Stimulated activated naive B cell treated with anti-CD40 and anti-IgM and Interleukin-4, amounts not matched to agents 10 μg/mL and 1 μg/mL and 100 μg/mL, for 72 hours (primary cell): ENCODE measurements around the gene OR1J1.

ENCODE experiments used
- ATAC-seq, 2 donors: fragments of 150-1000 bp; cut with Tn5 transposase; replicated peaks; 2 replicates each; pipeline ENCODE4 v1.10.0; 2021; ENCODE audit warnings: moderate library complexity in 1 of 2
- DNase-seq: peaks from one replicate; pipeline ENCODE4 v3.0.0; 2021
- H3K27ac Mint-ChIP-seq: one replicate; pipeline ENCODE4 v1.8.0; 2022; ENCODE audit warnings: mild to moderate bottlenecking, mixed read lengths
- H3K27me3 Mint-ChIP-seq, 2 donors: one replicate each; pipeline ENCODE4 v1.8.0; 2022; ENCODE audit warnings: mixed read lengths in 2 of 2
- H3K36me3 Mint-ChIP-seq, 2 donors: one replicate each; pipeline ENCODE4 v1.8.0; 2022; ENCODE audit warnings: mixed read lengths in 2 of 2, mild to moderate bottlenecking in 1 of 2
- H3K4me1 Mint-ChIP-seq, 2 donors: one replicate each; pipeline ENCODE4 v1.8.0; 2022; ENCODE audit warnings: mixed read lengths in 2 of 2, mild to moderate bottlenecking in 1 of 2
- H3K4me3 Mint-ChIP-seq, 2 donors: one replicate each; pipeline ENCODE4 v1.8.0; 2022; ENCODE audit warnings: mild to moderate bottlenecking in 2 of 2, mixed read lengths in 2 of 2, moderate library complexity in 1 of 2
- H3K9me3 Mint-ChIP-seq, 2 donors: one replicate each; pipeline ENCODE4 v1.8.0; 2022; ENCODE audit warnings: mixed read lengths in 2 of 2, mild to moderate bottlenecking in 1 of 2

OR1J1 gene

GRCh38 chr9:122464633-122465567, 12.8 kb downstream of the OR1J1 start:
- Mint-ChIP-seq H3K27ac (peak overlapping the region; percentile 81), H3K9me3 (peaks cover 4 to 5% of the 10 kb centered on the region in 2 donors)
- ATAC-seq, result peak; percentile 88 to 90

GRCh38 chr9:122463828-122464632, 13.7 kb downstream of the OR1J1 start:
- Mint-ChIP-seq H3K27me3 (peaks cover 37 to 41% of the 10 kb centered on the region in 2 donors), H3K27ac (peak overlapping the region; percentile 81), H3K4me1 (peaks cover 3 to 6% of the 10 kb centered on the region in 2 donors), H3K36me3 (peaks cover 0 to 3% of the 10 kb centered on the region in 2 donors), H3K9me3 (peaks cover 3 to 4% of the 10 kb centered on the region in 2 donors), H3K4me3 (peak overlapping the region; percentile 46 to 70)
- peak; percentile 10 for DNase-seq
- peak; percentile 66 to 74 for ATAC-seq

More at GRCh38 chr9:122464633-122465567, 12.8 kb downstream of the OR1J1 start:
- H3K4me3 Mint-ChIP-seq, result peak overlapping the region; percentile 85 to 89
- DNase-seq, result peak; percentile 63
- H3K4me1 Mint-ChIP-seq, result peaks cover 3 to 6% of the 10 kb centered on the region in 2 donors
- peaks cover 44 to 49% of the 10 kb centered on the region in 2 donors for H3K27me3 Mint-ChIP-seq
- peaks cover 0 to 6% of the 10 kb centered on the region in 2 donors for H3K36me3 Mint-ChIP-seq

GRCh38 chr9:122457787-122458186, 19.9 kb downstream of the OR1J1 start:
- no peak overlapping the region for H3K27ac Mint-ChIP-seq
- peaks cover 35 to 57% of the 10 kb centered on the region in 2 donors for H3K27me3 Mint-ChIP-seq
- ATAC-seq (no peak), DNase-seq (no peak)
- H3K4me1 Mint-ChIP-seq, result peaks cover 0 to 4% of the 10 kb centered on the region in 2 donors
- H3K9me3 Mint-ChIP-seq, result peaks cover 4 to 5% of the 10 kb centered on the region in 2 donors
- H3K36me3 Mint-ChIP-seq, result peaks cover 0 to 3% of the 10 kb centered on the region in 2 donors
- no peak overlapping the region for H3K4me3 Mint-ChIP-seq

GRCh38 chr9:122456123-122456522, 21.6 kb downstream of the OR1J1 start:
- H3K36me3 Mint-ChIP-seq, result no peaks in the 10 kb centered on the region
- peaks cover under 1 to 4% of the 10 kb centered on the region in 2 donors for H3K9me3 Mint-ChIP-seq
- no peak for ATAC-seq
- no peak overlapping the region for H3K27ac Mint-ChIP-seq
- peaks cover 0 to 5% of the 10 kb centered on the region in 2 donors for H3K4me1 Mint-ChIP-seq
- H3K4me3 Mint-ChIP-seq, result no peak overlapping the region
- DNase-seq, result no peak
- peaks cover 24 to 40% of the 10 kb centered on the region in 2 donors for H3K27me3 Mint-ChIP-seq

- Mint-ChIP-seq H3K27me3 (peaks cover 12 to 26% of the 10 kb centered on the region in 2 donors), H3K4me1 (peaks cover 0 to 5% of the 10 kb centered on the region in 2 donors), H3K36me3 (no peaks in the 10 kb centered on the region), H3K27ac (no peak overlapping the region), H3K4me3 (no peak overlapping the region), H3K9me3 (peaks cover 0 to 2% of the 10 kb centered on the region in 2 donors)
- no peak for DNase-seq
- no peak for ATAC-seq
Observed at GRCh38 chr9:122453677-122454135, 24.0 kb downstream of the OR1J1 start.

- DNase-seq (no peak), ATAC-seq (no peak)
- Mint-ChIP-seq H3K27me3 (peaks cover 24 to 47% of the 10 kb centered on the region in 2 donors), H3K4me1 (no peaks in the 10 kb centered on the region), H3K9me3 (no peaks in the 10 kb centered on the region), H3K27ac (no peak overlapping the region), H3K4me3 (no peak overlapping the region), H3K36me3 (no peaks in the 10 kb centered on the region)
Observed at GRCh38 chr9:122446819-122447484, 30.8 kb downstream of the OR1J1 start.

- peaks cover 24 to 58% of the 10 kb centered on the region in 2 donors for H3K27me3 Mint-ChIP-seq
- no peak overlapping the region for H3K27ac Mint-ChIP-seq
- no peak overlapping the region for H3K4me3 Mint-ChIP-seq
- peaks cover 0 to 6% of the 10 kb centered on the region in 2 donors for H3K9me3 Mint-ChIP-seq
- no peaks in the 10 kb centered on the region for H3K36me3 Mint-ChIP-seq
- H3K4me1 Mint-ChIP-seq, result no peaks in the 10 kb centered on the region
- no peak for DNase-seq
- ATAC-seq, result no peak
Observed at GRCh38 chr9:122445155-122445749, 32.5 kb downstream of the OR1J1 start.

GRCh38 chr9:122444041-122444733, 33.5 kb downstream of the OR1J1 start:
- Mint-ChIP-seq H3K36me3 (no peaks in the 10 kb centered on the region), H3K9me3 (peaks cover 0 to 6% of the 10 kb centered on the region in 2 donors), H3K27ac (no peak overlapping the region), H3K27me3 (peaks cover 24 to 61% of the 10 kb centered on the region in 2 donors), H3K4me3 (no peak overlapping the region), H3K4me1 (no peaks in the 10 kb centered on the region)
- no peak for ATAC-seq
- no peak for DNase-seq

GRCh38 chr9:122442568-122442967, 35.2 kb downstream of the OR1J1 start:
- Mint-ChIP-seq H3K4me1 (no peaks in the 10 kb centered on the region), H3K9me3 (peaks cover 0 to 6% of the 10 kb centered on the region in 2 donors), H3K4me3 (no peak overlapping the region), H3K36me3 (no peaks in the 10 kb centered on the region), H3K27ac (no peak overlapping the region), H3K27me3 (peaks cover 28 to 61% of the 10 kb centered on the region in 2 donors)
- DNase-seq (no peak), ATAC-seq (no peak)
